Coronary artery (tissue), 2 donors: ENCODE data around the gene XXYLT1.
A peak's percentile ranks its signal among the peaks of the same experiment; 100 is the strongest.

Source experiments
- DNase-seq: peaks from one replicate; pipeline ENCODE4 v3.0.0-alpha.2; 2017; ENCODE audit warnings: low spot score
- H3K27ac ChIP-seq, 2 donors: fragments of 200-600 bp; sonication (generic); one replicate each; pipeline ENCODE4 v1.5.1; 2016 to 2019
- H3K4me3 ChIP-seq: fragments of 200-600 bp; sonication (generic); 2 replicates; pipeline ENCODE4 v1.5.1; 2016; ENCODE audit warnings: mild to moderate bottlenecking, moderate library complexity
- TF ChIP-seq, protein P1 (sequence below): fragments of 200-600 bp; sonication (generic); IDR thresholded peaks from one replicate; pipeline ENCODE4 v1.5.1; 2019; ENCODE audit warnings: antibody characterized with exemption

XXYLT1 gene

DNA sequence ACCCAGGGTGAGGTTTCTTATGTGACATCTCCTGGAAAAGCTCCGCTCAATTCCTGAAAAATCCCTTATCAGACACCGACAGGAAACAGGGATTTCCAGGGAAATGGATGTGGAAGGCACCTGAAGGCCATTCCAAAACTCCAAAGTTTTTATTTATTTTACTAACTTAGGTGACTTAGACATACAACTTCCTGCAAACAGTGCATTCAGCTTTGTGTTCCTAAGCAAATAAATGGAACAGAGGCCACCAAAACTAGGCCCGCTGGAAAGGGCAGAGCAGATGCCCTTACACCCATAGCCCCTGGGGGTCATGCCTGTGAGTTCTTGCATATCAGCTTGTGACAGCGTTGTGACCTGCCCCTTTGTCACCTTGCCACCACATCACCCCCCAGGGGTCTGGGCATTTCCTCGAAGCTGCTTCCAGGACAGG is 239.4 kb downstream of the XXYLT1 start:
- DNase-seq = no peak
- no peak overlapping the region for H3K27ac ChIP-seq
- no peak overlapping the region for H3K4me3 ChIP-seq
- TF ChIP-seq, protein P1, sequence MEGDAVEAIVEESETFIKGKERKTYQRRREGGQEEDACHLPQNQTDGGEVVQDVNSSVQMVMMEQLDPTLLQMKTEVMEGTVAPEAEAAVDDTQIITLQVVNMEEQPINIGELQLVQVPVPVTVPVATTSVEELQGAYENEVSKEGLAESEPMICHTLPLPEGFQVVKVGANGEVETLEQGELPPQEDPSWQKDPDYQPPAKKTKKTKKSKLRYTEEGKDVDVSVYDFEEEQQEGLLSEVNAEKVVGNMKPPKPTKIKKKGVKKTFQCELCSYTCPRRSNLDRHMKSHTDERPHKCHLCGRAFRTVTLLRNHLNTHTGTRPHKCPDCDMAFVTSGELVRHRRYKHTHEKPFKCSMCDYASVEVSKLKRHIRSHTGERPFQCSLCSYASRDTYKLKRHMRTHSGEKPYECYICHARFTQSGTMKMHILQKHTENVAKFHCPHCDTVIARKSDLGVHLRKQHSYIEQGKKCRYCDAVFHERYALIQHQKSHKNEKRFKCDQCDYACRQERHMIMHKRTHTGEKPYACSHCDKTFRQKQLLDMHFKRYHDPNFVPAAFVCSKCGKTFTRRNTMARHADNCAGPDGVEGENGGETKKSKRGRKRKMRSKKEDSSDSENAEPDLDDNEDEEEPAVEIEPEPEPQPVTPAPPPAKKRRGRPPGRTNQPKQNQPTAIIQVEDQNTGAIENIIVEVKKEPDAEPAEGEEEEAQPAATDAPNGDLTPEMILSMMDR = no peak

DNA sequence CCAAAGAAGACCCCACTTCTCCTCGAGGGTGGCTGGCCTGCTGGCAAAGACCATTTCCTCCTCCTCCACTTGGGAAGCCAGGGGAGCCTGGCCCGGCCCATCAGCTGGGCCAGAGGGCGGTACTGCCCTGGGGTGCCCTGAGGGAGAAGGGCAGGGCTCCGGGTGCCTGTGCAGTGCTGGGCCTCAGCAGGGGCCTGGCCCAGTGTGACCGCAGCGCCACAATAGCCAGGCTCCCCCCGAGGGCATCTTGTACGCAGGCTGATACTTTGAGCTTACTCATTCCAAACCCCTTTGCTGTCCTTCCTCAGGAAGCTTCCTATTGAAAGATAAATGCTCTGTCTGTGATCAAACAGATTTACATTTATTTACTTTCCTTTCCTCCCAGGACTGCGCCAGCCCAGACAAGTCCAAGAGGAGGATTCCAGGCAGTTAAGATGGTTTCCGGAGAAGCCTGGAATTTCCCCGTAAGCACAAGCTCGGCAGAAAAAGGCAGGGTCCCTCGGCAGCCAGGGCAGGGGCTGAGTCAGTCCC is 240.1 kb downstream of the XXYLT1 start:
- DNase-seq = no peak
- TF ChIP-seq, protein P1 = no peak
- peak overlapping the region in 1 of 2 donors; percentile 63 for H3K27ac ChIP-seq
- no peak overlapping the region for H3K4me3 ChIP-seq

DNA sequence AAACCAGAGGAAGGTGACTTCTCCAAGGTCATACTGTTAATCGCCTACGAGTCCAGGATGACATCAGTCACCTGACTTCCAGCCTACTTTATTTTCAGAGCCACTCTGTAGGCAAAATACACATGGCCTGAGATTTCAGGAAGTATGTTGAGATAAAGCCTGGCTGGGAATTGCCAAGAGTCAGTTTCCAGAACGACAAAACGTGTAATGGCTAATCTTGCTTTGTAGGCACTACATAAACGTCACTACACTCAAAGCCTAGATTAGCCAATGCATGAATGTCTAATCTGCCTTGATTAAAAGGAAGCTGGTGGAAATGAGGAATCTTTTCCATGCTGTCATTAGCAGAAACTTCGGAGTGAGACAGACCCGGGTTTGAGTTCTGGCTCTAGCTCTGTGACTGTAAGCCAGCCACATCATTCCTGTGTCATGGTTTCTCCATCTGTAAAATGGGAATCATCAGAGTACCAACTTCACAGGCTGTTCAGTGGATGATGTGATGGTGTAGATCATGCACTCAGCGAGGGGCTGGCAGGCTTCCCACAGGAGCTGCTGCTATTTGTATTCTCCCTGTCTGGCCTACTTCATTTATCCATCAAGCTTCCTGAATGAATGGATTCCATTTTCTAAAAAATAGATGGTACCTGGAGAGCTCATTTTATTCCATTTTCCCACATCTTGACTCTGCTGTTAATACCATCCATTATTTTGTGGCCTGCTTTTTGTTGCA is 241.9 kb downstream of the XXYLT1 start:
- no peak for DNase-seq
- Histone ChIP-seq H3K4me3 (no peak overlapping the region), H3K27ac (no peak overlapping the region)
- TF ChIP-seq, protein P1 = no peak

DNA sequence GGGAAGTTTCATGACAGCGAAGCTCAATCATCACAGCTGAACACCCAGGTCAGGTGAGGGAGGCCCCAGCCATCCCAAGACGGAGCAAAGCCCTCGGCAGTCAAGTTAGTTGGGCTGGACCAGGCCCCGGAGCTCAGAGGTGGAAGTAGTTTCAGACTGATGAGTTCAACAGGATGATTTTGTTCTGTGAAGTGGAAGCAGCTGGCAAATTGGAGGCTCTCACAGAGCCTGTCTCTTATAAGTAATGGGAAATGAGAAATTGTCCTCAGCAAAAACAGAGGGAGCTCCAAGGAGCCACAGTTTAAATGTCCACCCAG is 245.1 kb downstream of the XXYLT1 start:
- DNase-seq = no peak
- Histone ChIP-seq H3K27ac (no peak overlapping the region), H3K4me3 (no peak overlapping the region)
- TF ChIP-seq, protein P1 = no peak

DNA sequence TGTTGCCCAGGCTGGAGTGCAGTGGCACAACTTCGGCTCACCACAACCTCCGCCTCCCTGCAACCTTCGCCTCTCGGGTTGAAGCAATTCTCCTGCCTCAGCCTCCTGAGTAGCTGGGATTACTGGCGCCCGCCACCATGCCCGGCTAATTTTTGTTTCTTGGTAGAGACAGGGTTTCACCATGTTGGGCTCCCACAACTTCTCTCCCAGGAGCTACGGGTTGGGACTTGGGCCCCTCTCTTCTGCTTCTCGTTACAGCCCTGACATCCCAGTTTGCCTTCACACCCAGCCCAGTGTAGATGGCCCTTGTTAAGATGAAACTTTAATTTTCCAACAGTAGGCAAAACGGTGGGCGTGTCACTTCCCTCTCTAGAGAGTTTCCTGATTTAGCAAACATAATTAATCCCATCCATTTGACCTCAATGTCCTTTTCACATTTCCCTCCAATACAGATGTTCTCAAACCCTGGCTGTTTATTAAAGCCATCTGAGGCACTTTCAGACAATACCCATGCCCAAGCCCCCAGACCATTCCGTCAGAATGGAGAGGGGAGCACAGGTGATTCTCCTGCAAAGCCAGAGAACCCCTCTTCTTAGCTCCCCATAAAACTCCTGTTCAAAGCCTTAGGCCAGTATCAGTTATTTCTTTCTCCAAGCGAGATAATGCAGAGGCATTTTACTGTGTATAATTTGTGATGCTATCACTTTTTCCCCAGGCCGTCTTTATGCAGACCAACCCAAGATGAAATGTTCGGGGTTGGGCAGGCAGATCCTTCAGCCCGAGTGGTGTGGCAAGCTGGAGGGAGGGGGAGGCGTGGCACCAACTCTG is 245.7 kb downstream of the XXYLT1 start:
- DNase-seq = no peak
- Histone ChIP-seq H3K27ac (no peak overlapping the region), H3K4me3 (no peak overlapping the region)
- TF ChIP-seq, protein P1 = no peak

DNA sequence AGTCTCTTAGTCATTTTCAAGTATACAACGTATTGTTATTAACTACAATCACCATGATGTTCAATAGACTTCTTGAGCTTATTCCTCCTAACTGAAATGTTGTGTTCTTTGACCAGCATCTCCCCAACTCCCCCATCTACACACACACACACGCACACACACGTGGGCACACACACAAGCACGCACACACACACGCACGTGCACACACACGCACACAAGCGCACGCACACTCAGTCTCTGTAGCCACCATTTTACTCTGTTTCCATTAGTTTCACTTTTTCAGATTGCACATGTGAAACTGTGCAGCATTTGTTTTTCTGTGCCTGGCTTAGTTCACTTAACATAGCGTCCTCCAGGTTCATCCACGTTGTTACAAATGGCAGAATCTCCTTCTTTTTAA is 247.0 kb downstream of the XXYLT1 start:
- TF ChIP-seq, protein P1 = no peak
- no peak overlapping the region for H3K27ac ChIP-seq
- DNase-seq = no peak
- H3K4me3 ChIP-seq = no peak overlapping the region
